ENCODE data around the gene ZSWIM1. TPM values are rescaled to one million over a fixed set of nuclear protein-coding genes. Genes with fewer than 3 reads are reported as not detected.

ZSWIM1 gene
- total RNA-seq, 1 donor from 2014 or later: 14.6 TPM

- DNase-seq (ENCODE audit: low spot score): no peak
These were observed 27.1 kb downstream of the ZSWIM1 start for GRCh38 chr20:45908084-45908483.

DNA sequence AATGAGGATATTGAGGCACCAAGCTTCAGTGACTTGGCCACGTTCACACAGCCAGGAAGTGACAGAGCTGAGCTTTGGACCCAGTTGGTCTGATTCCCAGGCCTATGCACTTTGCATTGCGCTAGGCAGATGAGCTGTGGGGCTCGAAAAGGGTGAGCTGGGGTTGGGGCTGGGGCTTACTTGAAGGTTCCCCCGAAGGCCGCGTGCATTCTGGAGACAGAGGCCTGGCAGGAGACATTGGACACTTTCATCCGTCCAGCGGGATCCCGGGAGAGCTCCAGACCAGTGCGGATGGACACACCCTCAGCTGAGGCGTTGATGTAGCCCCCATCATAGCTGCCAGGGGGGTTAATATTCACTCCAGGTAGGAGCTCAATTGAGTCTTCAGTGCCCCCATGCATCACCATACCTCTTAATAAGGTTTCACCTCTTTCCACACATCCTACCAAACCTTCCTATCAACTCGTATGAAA is 28.3 kb downstream of the ZSWIM1 start:
- no peak for DNase-seq (ENCODE audit: low spot score)

- no peak for DNase-seq (ENCODE audit: low spot score)
These were observed 29.0 kb downstream of the ZSWIM1 start for GRCh38 chr20:45909817-45910669.

GRCh38 chr20:45910670-45911485 is 29.9 kb downstream of the ZSWIM1 start:
- DNase-seq (ENCODE audit: low spot score): peak; percentile 98

- DNase-seq (ENCODE audit: low spot score): peak; percentile 60
These were observed 30.7 kb downstream of the ZSWIM1 start, which contains the start of gene PLTP for GRCh38 chr20:45911486-45912343. Gene PLTP, minus strand, starts transcription at chr20:45912155. Its CDS starts 703 bp downstream, at chr20:45911452.

DNA sequence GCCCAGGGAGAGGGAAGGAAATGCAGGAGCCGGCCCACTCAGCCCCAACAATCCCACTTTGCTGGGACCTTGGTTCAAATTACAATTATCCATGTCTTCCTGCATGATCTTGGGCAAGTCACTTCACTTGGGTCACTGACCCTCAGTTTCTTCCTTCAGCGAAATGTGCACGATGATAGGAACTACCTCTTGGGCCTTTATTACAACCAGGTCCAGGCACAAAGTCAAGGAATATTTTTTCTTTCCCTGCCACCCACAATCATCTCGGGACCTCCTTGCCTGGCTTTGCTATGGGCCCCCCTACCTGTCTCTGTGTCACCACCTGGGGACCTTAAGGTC is 31.3 kb downstream of the ZSWIM1 start:
- DNase-seq (ENCODE audit: low spot score): no peak

GRCh38 chr20:45913116-45913515 is 32.1 kb downstream of the ZSWIM1 start:
- no peak for DNase-seq (ENCODE audit: low spot score)

- DNase-seq (ENCODE audit: low spot score): no peak
These were observed 36.7 kb downstream of the ZSWIM1 start for GRCh38 chr20:45917790-45918141.

DNA sequence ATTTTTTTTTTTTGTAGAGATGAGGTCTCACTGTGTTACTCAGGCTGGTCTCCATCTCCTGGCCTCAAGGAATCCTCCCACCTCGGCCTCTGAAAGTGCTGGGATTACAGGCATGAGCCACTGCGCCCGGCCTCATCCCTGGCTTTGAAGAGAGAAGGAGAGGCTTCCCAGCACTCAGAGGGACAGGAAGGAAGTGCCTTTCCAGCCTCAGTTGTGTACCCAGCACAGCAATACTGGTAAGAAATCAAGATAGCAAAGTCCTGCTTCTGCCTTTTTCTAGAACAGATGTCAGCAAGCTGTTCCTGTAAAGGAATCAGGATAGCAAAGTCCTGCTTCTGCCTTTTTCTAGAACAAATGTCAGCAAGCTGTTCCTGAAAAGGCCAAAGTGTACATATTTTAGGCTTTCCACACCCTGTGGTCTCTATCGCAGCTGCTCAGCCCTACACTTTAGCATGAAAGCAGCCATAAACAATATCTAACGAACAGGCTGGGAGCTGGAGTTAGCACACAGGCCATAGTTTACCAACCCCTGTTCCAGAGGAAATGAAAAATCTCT is 37.2 kb downstream of the ZSWIM1 start:
- no peak for DNase-seq (ENCODE audit: low spot score)

DNA sequence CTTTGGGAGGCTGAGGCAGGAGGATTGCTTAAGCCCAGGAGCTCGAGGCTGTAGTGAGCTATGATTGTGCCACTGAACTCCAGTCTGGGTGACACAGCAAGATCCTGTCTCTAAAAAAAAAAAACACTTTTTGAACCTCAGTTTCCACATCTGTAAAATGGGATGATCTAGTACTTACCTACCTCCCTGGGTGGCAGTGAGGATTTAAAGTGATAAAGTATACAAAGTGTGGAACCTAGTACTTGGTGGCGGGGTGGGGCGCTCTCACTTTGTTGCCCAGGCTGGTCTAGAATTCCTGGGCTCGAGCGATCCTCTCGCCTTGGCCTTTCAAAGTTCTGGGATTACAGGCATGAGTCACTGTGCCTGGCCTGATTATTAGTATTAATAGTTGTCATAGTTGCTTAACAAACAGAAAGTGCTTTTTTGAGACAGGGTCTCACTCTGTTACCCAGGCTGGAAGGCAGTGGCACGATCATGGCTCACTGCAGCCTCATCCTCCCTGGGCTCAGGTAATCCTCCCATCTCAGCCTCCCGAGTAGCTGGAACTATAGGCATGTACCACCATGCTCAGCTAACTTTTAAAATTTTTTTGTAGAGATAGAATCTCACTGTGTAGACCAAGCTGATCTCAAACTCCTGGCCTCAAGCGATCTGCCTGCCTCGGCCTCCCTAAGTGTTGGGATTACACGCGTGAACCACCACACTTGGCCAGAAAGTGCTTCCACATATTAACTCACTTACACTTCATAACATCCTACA is 37.9 kb downstream of the ZSWIM1 start:
- no peak for DNase-seq (ENCODE audit: low spot score)

- DNase-seq (ENCODE audit: low spot score): peak; percentile 73
These were observed 38.7 kb downstream of the ZSWIM1 start for GRCh38 chr20:45919542-45920399.

GRCh38 chr20:45920462-45921336 is 39.7 kb downstream of the ZSWIM1 start:
- no peak for DNase-seq (ENCODE audit: low spot score)

- no peak for DNase-seq (ENCODE audit: low spot score)
These were observed 40.5 kb downstream of the ZSWIM1 start for GRCh38 chr20:45921337-45922189.

DNA sequence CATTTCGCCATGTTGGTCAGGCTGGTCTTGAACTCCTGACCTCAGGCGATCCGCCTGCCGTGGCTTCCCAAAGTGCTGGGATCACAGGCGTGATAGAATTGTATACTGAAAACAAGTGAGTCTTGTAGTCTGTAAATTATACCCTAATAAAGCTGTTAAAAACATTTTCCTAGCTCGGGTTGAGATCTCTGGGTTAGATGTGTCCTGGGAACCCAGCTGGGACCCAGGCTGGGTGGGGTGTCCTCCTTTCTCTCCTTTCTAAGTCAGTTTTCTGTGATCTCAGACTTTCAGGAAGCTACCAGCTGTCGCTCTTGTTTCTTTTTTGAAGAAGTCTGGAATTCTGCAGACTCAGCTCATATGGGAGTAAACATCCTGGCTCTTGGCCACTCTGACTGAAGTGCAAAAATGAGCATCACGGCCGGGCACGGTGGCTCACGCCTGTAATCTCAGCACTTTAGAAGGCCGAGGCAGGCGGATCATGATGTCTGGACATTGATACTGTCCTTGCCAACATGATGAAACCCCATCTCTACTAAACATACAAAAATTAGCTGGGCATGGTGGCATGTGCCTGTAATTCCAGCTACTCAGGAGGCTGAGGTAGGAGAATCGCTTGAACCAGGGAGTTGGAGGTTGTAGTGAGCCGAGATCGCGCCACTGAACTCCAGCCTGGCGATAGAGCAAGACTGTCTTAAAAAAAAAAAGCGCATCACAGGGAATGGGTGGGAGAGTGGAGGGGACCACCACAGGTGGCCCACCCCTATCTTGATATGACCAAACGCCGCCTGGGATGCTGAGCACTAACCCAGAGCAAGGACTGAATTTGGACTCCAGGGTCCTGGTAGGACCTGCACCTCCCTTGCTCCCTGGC is 43.6 kb downstream of the ZSWIM1 start:
- peak; percentile 50 for DNase-seq (ENCODE audit: low spot score)

GRCh38 chr20:45925821-45926506 is 44.9 kb downstream of the ZSWIM1 start:
- no peak for DNase-seq (ENCODE audit: low spot score)

DNA sequence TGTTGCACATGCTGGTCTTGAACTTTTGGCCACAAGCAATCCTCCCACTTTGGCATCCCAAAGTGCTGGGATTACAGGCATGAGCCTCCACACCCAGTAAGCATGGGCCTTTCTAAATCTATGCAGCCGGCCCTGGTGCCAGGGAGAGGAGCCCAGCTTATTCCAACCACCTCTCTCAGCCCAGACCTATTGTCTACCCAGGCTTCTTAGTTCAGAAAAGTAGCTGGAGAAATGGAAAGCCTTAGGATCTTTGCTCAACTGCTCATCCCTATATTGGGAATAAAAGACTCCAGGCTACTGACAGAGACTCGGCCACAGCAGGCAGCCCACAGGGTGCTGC is 45.7 kb downstream of the ZSWIM1 start:
- no peak for DNase-seq (ENCODE audit: low spot score)
